Measurements from ENCODE around the gene ATP6V0D1. TPM values are rescaled to one million over a fixed set of nuclear protein-coding genes. Genes with fewer than 3 reads are reported as not detected.

The ATP6V0D1 gene
- total and polyA plus RNA-seq, 2 donors (not counting 1 experiment from before 2014, with no cell fraction given), result 62.1 to 91.0 TPM

- Histone ChIP-seq H3K9me3 (ENCODE audit: control extremely low read depth in 1 of 3, control insufficient read depth in 2 of 3, insufficient read depth in 1 of 3, low read length in 2 of 3) (no peaks in the 10 kb centered on the region), H3K4me2 (replicated peaks; ENCODE audit: low read depth, low read length, poor library complexity, severe bottlenecking) (no peak overlapping the region), H3K36me3 (replicated peaks in 1 of 2; ENCODE audit: control extremely low read depth in 1 of 2, control insufficient read depth in 1 of 2, extremely low read depth in 1 of 2, insufficient read depth in 2 of 2, low read length in 1 of 2) (peaks cover 0 to 42% of the 10 kb centered on the region in 2 experiments), H3K9ac (ENCODE audit: low read length) (no peak overlapping the region), H3K27ac (ENCODE audit: low read length in 2 of 2) (no peak overlapping the region), H4K20me1 (ENCODE audit: control insufficient read depth, insufficient read depth, low read length, poor library complexity, severe bottlenecking) (peaks cover 96% of the 10 kb centered on the region), H3K79me2 (ENCODE audit: control insufficient read depth, insufficient read depth, low read length) (peaks cover 96% of the 10 kb centered on the region), H2AFZ (ENCODE audit: insufficient read depth, low read depth, low read length, poor library complexity, severe bottlenecking) (no peak overlapping the region), H3K27me3 (replicated peaks in 1 of 4; ENCODE audit: control extremely low read depth in 1 of 4, control insufficient read depth in 3 of 4, insufficient read depth in 4 of 4, low read length in 3 of 4) (no peaks in the 10 kb centered on the region), H3K4me1 (ENCODE audit: control insufficient read depth in 2 of 2, insufficient read depth in 2 of 2, low read length in 2 of 2) (peaks cover 7 to 28% of the 10 kb centered on the region in 2 donors), H3K4me3 (ENCODE audit: control extremely low read depth in 1 of 5, extremely low read depth in 1 of 5, insufficient read depth in 1 of 5, low read depth in 2 of 5, low read length in 4 of 5) (no peak overlapping the region)
- Mint-ChIP-seq H3K27ac (no peak overlapping the region), H3K4me1 (peaks cover 38% of the 10 kb centered on the region), H3K27me3 (no peaks in the 10 kb centered on the region), H3K4me3 (no peak overlapping the region), H3K9me3 (ENCODE audit: insufficient read depth) (no peaks in the 10 kb centered on the region)
- CTCF ChIA-PET, result interaction anchor here (0.6 to 6.9 kb wide), 6 partner anchors 17 to 590 kb away, joined by 3 to 81 read pairs (median 8); partner anchors contain the start of gene ATP6V0D1
- no peak for DNase-seq
- TF ChIP-seq EZH2 (IDR thresholded peaks at IDR 0.05; ENCODE audit: borderline replicate concordance, insufficient read depth, low read depth, low read length, poor library complexity, severe bottlenecking), result no peak
- no peak for TF ChIP-seq CTCF (IDR thresholded peaks at IDR 0.05)
- WGBS (ENCODE audit: insufficient coverage), result 89% methylated on average over 2 of the region's 2 CpGs
- intact Hi-C loops (cut with micrococcal nuclease), result no loop called here
- no peak for ATAC-seq (ENCODE audit: low read depth)
- POLR2A ChIA-PET, result no interaction called here
Observed at GRCh38 chr16:67464565-67464964, 16.4 kb downstream of the ATP6V0D1 start.

- Histone ChIP-seq H3K4me3 (ENCODE audit: control extremely low read depth in 1 of 5, extremely low read depth in 1 of 5, insufficient read depth in 1 of 5, low read depth in 2 of 5, low read length in 4 of 5) (no peak overlapping the region), H3K4me1 (ENCODE audit: control insufficient read depth in 2 of 2, insufficient read depth in 2 of 2, low read length in 2 of 2) (peaks cover 7 to 26% of the 10 kb centered on the region in 2 donors), H4K20me1 (ENCODE audit: control insufficient read depth, insufficient read depth, low read length, poor library complexity, severe bottlenecking) (peaks cover 99% of the 10 kb centered on the region), H3K36me3 (replicated peaks in 1 of 2; ENCODE audit: control extremely low read depth in 1 of 2, control insufficient read depth in 1 of 2, extremely low read depth in 1 of 2, insufficient read depth in 2 of 2, low read length in 1 of 2) (peaks cover 0 to 49% of the 10 kb centered on the region in 2 experiments), H3K27me3 (replicated peaks in 1 of 4; ENCODE audit: control extremely low read depth in 1 of 4, control insufficient read depth in 3 of 4, insufficient read depth in 4 of 4, low read length in 3 of 4) (no peaks in the 10 kb centered on the region), H2AFZ (ENCODE audit: insufficient read depth, low read depth, low read length, poor library complexity, severe bottlenecking) (no peak overlapping the region), H3K79me2 (ENCODE audit: control insufficient read depth, insufficient read depth, low read length) (peaks cover 98% of the 10 kb centered on the region), H3K9me3 (ENCODE audit: control extremely low read depth in 1 of 3, control insufficient read depth in 2 of 3, insufficient read depth in 1 of 3, low read length in 2 of 3) (no peaks in the 10 kb centered on the region), H3K9ac (ENCODE audit: low read length) (no peak overlapping the region), H3K27ac (ENCODE audit: low read length in 2 of 2) (no peak overlapping the region), H3K4me2 (replicated peaks; ENCODE audit: low read depth, low read length, poor library complexity, severe bottlenecking) (no peak overlapping the region)
- H3K4me1 Mint-ChIP-seq, result peaks cover 40% of the 10 kb centered on the region
- intact Hi-C loops (cut with micrococcal nuclease), result no loop called here
- DNase-seq (no peak), ATAC-seq (ENCODE audit: low read depth) (no peak)
- H3K9me3 Mint-ChIP-seq (ENCODE audit: insufficient read depth), result no peaks in the 10 kb centered on the region
- no peak overlapping the region for H3K27ac Mint-ChIP-seq
- POLR2A ChIA-PET, result no interaction called here
- WGBS (ENCODE audit: insufficient coverage), result 100% methylated on average over 4 of the region's 4 CpGs
- CTCF ChIA-PET, result interaction anchor here (1.5 to 6.9 kb wide), 3 partner anchors 17 to 119 kb away, joined by 3 to 81 read pairs (median 18); no protein-coding TSS in a partner anchor
- H3K4me3 Mint-ChIP-seq, result no peak overlapping the region
- TF ChIP-seq EZH2 (IDR thresholded peaks at IDR 0.05; ENCODE audit: borderline replicate concordance, insufficient read depth, low read depth, low read length, poor library complexity, severe bottlenecking), result no peak
- TF ChIP-seq CTCF (IDR thresholded peaks at IDR 0.05), result no peak
- no peaks in the 10 kb centered on the region for H3K27me3 Mint-ChIP-seq
Observed at GRCh38 chr16:67463691-67464090, 17.3 kb downstream of the ATP6V0D1 start.
